Ascending aorta (tissue), 2 donors: ENCODE data around the gene DIP2A. TPM values are rescaled to one million over a fixed set of nuclear protein-coding genes. Genes with fewer than 3 reads are reported as not detected.

ENCODE experiments used
- DNase-seq, 2 donors: peaks; one replicate each; pipeline ENCODE4 v3.0.0-alpha.2; 2019; ENCODE audit warnings: low spot score in 2 of 2
- H3K27ac ChIP-seq, 2 donors: fragments of 200-600 bp; sonication (generic); one replicate each; pipeline ENCODE4 v1.5.1; 2016 to 2017; ENCODE audit warnings: mild to moderate bottlenecking in 1 of 2
- H3K27me3 ChIP-seq: fragments of 200-600 bp; sonication (generic); one replicate; pipeline ENCODE4 v1.5.1; 2017
- H3K36me3 ChIP-seq, 2 donors: fragments of 200-600 bp; sonication (generic); one replicate each; pipeline ENCODE4 v1.5.1; 2016
- H3K4me1 ChIP-seq, 2 donors: fragments of 200-600 bp; sonication (generic); one replicate each; pipeline ENCODE4 v1.5.1; 2016 to 2017; ENCODE audit warnings: mild to moderate bottlenecking in 1 of 2
- H3K4me3 ChIP-seq, 2 donors: fragments of 200-600 bp; sonication (generic); one replicate each; pipeline ENCODE4 v1.5.1; 2016 to 2017; ENCODE audit warnings: mild to moderate bottlenecking in 1 of 2
- H3K9me3 ChIP-seq, 2 donors: fragments of 200-600 bp; sonication (generic); one replicate each; pipeline ENCODE4 v1.5.1; 2016
- CTCF ChIP-seq, 3 experiments: fragments of 200-600 bp in 2 of 3; fragments of 450-650 bp in 1 of 3; sonication (generic) in 2 of 3; IDR thresholded peaks; one replicate each; pipeline ENCODE4 v1.5.1; 2016 to 2019; ENCODE audit warnings: antibody characterized with exemption in 3 of 3, mild to moderate bottlenecking in 1 of 3, moderate library complexity in 1 of 3
- intact Hi-C: fragments of 100-400 bp; cut with DNase I; formaldehyde crosslinking; loops from one replicate; pipeline ENCODE4 v1.15.1; 2023
- total RNA-seq: library from RNA; depleted of rRNA; stranded (reverse); fragments of >200 nt; gene quantifications from one replicate; pipeline ENCODE4 v1.1.0, GENCODE V29; 2016

Gene DIP2A
- total RNA-seq, 1 donor from 2014 or later = 72.8 TPM

- Histone ChIP-seq H3K4me3 (no peak overlapping the region), H3K9me3 (no peaks in the 10 kb centered on the region), H3K27ac (no peak overlapping the region), H3K27me3 (no peaks in the 10 kb centered on the region), H3K36me3 (peaks cover 12 to 18% of the 10 kb centered on the region in 2 donors), H3K4me1 (no peaks in the 10 kb centered on the region)
- intact Hi-C loops = no loop called here
- no peak for TF ChIP-seq CTCF (IDR thresholded peaks at IDR 0.05)
- no peak for DNase-seq
These were observed 69.1 kb downstream of the DIP2A start for GRCh38 chr21:46527801-46528200.

GRCh38 chr21:46532080-46532479, 73.4 kb downstream of the DIP2A start:
- TF ChIP-seq CTCF (IDR thresholded peaks at IDR 0.05) = no peak
- peaks cover 31 to 52% of the 10 kb centered on the region in 2 donors for H3K36me3 ChIP-seq
- no peak overlapping the region for H3K27ac ChIP-seq
- no peak overlapping the region for H3K4me3 ChIP-seq
- intact Hi-C loops = no loop called here
- DNase-seq = no peak
- H3K27me3 ChIP-seq = no peaks in the 10 kb centered on the region
- no peaks in the 10 kb centered on the region for H3K4me1 ChIP-seq
- no peaks in the 10 kb centered on the region for H3K9me3 ChIP-seq

- H3K36me3 ChIP-seq = peaks cover 55 to 76% of the 10 kb centered on the region in 2 donors
- no peaks in the 10 kb centered on the region for H3K9me3 ChIP-seq
- no peaks in the 10 kb centered on the region for H3K27me3 ChIP-seq
- intact Hi-C loops = no loop called here
- TF ChIP-seq CTCF (IDR thresholded peaks at IDR 0.05) = no peak
- no peak overlapping the region for H3K27ac ChIP-seq
- DNase-seq = no peak
- no peak overlapping the region for H3K4me3 ChIP-seq
- H3K4me1 ChIP-seq = no peaks in the 10 kb centered on the region
These were observed 78.3 kb downstream of the DIP2A start for GRCh38 chr21:46537026-46537425.

- intact Hi-C loops = no loop called here
- Histone ChIP-seq H3K36me3 (peaks cover 59 to 86% of the 10 kb centered on the region in 2 donors), H3K4me1 (no peaks in the 10 kb centered on the region), H3K4me3 (no peak overlapping the region), H3K9me3 (no peaks in the 10 kb centered on the region), H3K27me3 (no peaks in the 10 kb centered on the region), H3K27ac (no peak overlapping the region)
- TF ChIP-seq CTCF (IDR thresholded peaks at IDR 0.05) = no peak
- DNase-seq = no peak
These were observed 79.6 kb downstream of the DIP2A start for GRCh38 chr21:46538262-46538661.

- no peak for DNase-seq
- Histone ChIP-seq H3K27ac (no peak overlapping the region), H3K4me1 (no peaks in the 10 kb centered on the region), H3K4me3 (no peak overlapping the region), H3K27me3 (no peaks in the 10 kb centered on the region), H3K9me3 (no peaks in the 10 kb centered on the region), H3K36me3 (peaks cover 59 to 83% of the 10 kb centered on the region in 2 donors)
- TF ChIP-seq CTCF (IDR thresholded peaks at IDR 0.05) = no peak
- intact Hi-C loops = no loop called here
These were observed 80.4 kb downstream of the DIP2A start for GRCh38 chr21:46538851-46539666.
